Measurements from ENCODE around the gene AHCYL1. TPM values are rescaled to one million over a fixed set of nuclear protein-coding genes. Genes with fewer than 3 reads are reported as not detected.
"Not testable (repeated sequence)": the region's sequence is repeated elsewhere in the genome, so short reads cannot be mapped to it uniquely, and the experiment has no call there.

The AHCYL1 gene
- total RNA-seq, 2 donors from 2014 or later = 60.1 to 80.8 TPM

DNA sequence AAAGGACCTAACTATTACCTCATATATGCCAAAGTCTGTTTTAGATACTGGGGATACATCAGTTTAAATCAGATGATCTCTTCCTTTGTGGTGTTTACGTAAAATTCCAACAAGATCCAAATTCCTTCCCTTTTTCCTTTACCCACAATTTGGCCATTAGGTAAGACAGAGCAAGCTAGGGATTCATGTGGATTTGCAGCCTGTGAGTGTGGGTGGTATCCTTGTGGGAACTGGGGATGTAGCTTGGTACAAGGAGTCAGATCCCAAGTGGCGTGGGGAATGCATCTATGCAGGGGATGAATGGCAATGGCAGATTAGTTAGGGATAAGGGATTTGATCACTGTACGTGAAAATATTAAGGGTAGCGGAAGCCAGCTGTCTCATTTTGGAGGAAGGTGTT is 40.0 kb downstream of the AHCYL1 start:
- H3K4me3 Mint-ChIP-seq = no peak overlapping the region
- no peaks in the 10 kb centered on the region for H3K9me3 Mint-ChIP-seq
- H3K36me3 Mint-ChIP-seq (ENCODE audit: low read depth) = peaks cover 56% of the 10 kb centered on the region
- H3K27me3 Mint-ChIP-seq = no peaks in the 10 kb centered on the region
- no peak overlapping the region for H3K27ac Mint-ChIP-seq
- H3K4me1 Mint-ChIP-seq = no peaks in the 10 kb centered on the region
- no peak for ATAC-seq (replicated peaks)

- H3K27me3 Mint-ChIP-seq; ATAC-seq (replicated peaks); H3K36me3 Mint-ChIP-seq (ENCODE audit: low read depth); H3K9me3 Mint-ChIP-seq: not testable (repeated sequence)
- H3K4me1 Mint-ChIP-seq = peaks cover 30% of the 10 kb centered on the region
- peak overlapping the region; percentile 95 for H3K27ac Mint-ChIP-seq
- H3K4me3 Mint-ChIP-seq = peak overlapping the region; percentile 89
These were observed 46.1 kb downstream of the AHCYL1 start for GRCh38 chr1:110030687-110031086.

DNA sequence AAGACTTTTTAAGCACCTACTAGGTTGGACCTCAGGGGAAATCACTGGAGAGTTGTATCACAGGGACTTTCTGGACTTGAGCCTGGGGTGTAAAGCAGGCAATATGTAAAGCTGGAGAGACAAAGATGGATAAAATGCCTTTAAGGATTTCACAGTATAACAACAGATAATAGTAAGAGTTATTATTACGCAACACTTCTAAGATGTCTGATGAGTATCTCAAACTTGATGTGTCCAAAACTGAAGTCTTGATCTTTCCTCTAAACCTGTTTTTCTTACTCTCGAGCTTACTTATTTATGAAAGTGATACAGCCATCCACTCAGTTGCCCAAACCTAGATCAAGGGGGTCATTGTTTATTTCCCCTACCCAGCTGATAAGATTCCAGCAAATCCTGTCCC is 47.8 kb downstream of the AHCYL1 start:
- Mint-ChIP-seq H3K36me3 (ENCODE audit: low read depth) (peaks cover 9% of the 10 kb centered on the region), H3K4me1 (peaks cover 31% of the 10 kb centered on the region), H3K4me3 (peak overlapping the region; percentile 89), H3K9me3 (no peaks in the 10 kb centered on the region), H3K27ac (no peak overlapping the region), H3K27me3 (no peaks in the 10 kb centered on the region)
- ATAC-seq (replicated peaks) = no peak

- ATAC-seq (replicated peaks) = no peak
- Mint-ChIP-seq H3K36me3 (ENCODE audit: low read depth) (peaks cover 18% of the 10 kb centered on the region), H3K4me3 (peak overlapping the region; percentile 89), H3K4me1 (peaks cover 31% of the 10 kb centered on the region), H3K9me3 (no peaks in the 10 kb centered on the region), H3K27me3 (no peaks in the 10 kb centered on the region), H3K27ac (peak overlapping the region; percentile 93)
These were observed 48.9 kb downstream of the AHCYL1 start for GRCh38 chr1:110033421-110033820.

- peak overlapping the region; percentile 93 for H3K27ac Mint-ChIP-seq
- peaks cover 24% of the 10 kb centered on the region for H3K36me3 Mint-ChIP-seq (ENCODE audit: low read depth)
- peaks cover 31% of the 10 kb centered on the region for H3K4me1 Mint-ChIP-seq
- no peaks in the 10 kb centered on the region for H3K27me3 Mint-ChIP-seq
- H3K4me3 Mint-ChIP-seq = peak overlapping the region; percentile 89
- no peaks in the 10 kb centered on the region for H3K9me3 Mint-ChIP-seq
- ATAC-seq (replicated peaks) = no peak
These were observed 49.5 kb downstream of the AHCYL1 start for GRCh38 chr1:110034040-110034450.

DNA sequence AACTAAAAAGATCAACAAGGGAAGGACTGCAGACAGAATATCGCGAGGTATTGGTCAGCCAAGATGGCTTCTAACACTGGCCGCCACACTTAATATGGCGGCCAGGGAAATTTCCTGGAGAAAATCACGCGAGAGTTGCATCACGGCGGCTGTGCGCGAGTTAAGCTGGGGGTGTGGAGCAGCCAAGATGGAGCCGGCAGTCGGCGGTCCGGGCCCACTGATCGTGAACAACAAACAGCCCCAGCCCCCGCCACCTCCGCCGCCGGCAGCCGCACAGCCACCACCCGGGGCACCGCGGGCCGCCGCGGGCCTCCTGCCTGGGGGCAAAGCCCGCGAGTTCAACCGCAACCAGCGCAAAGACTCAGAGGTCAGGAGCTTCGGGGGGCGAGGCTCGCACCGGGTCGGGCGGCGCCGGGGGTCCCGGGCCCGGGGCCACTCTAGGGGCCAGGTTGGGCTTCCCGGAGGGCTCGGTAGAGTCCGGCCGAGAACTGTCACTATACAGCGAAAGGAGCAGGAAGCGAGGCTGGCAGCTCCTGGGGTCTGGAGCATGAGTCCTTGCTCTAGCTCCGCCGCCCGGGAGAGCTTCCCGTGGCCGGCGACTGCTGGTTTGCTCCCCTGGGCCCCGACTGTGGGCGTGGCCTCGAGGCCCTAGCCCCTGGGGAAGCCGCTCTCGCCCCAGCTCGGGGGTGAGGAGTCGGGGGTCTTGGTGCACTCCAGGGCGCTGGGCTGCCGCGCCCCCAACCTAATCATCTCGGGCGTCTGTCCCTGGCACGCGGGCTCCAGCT is 50.1 kb downstream of the AHCYL1 start, which contains the start of gene STRIP1:
Gene STRIP1 (plus strand): TSS at position 174 of the 785 bp plus-strand sequence. CDS start 14 bp downstream, at position 188.
- Mint-ChIP-seq H3K27me3 (no peaks in the 10 kb centered on the region), H3K4me3 (peak within 1 kb of the TSS; percentile 89), H3K36me3 (ENCODE audit: low read depth) (peaks cover 30% of the 10 kb centered on the region), H3K9me3 (no peaks in the 10 kb centered on the region), H3K4me1 (peaks cover 31% of the 10 kb centered on the region), H3K27ac (peak within 1 kb of the TSS; percentile 93)
- ATAC-seq (replicated peaks) = peak; percentile 93

DNA sequence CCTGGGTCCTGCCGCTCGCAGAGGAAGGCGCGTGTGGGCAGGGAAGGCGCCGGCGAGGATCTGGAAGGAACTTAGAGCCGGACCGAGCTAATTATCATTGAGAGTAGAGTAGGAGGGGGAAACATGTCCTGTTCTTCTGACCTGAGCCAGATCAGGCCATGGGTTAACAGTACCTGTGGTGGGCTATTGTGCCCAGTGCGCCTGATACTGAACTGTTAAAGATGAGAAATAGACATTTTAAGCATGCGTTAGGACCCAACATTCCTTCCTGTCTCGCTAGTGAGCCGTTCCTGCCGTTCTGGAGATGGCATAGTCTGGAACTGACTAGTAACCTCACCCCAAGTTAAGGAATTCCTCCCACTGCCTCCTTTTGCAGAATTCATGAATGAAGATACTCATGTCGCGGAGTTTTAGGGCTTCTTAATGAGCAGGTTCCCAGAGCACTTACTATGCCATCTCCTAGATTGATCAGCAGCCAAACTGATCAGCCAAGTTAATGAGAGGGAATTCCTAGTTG is 50.7 kb downstream of the AHCYL1 start:
- no peak for ATAC-seq (replicated peaks)
- H3K4me1 Mint-ChIP-seq = peaks cover 31% of the 10 kb centered on the region
- H3K36me3 Mint-ChIP-seq (ENCODE audit: low read depth) = peaks cover 37% of the 10 kb centered on the region
- H3K27me3 Mint-ChIP-seq = no peaks in the 10 kb centered on the region
- H3K9me3 Mint-ChIP-seq = no peaks in the 10 kb centered on the region
- peak overlapping the region; percentile 89 for H3K4me3 Mint-ChIP-seq
- peak overlapping the region; percentile 91 for H3K27ac Mint-ChIP-seq

DNA sequence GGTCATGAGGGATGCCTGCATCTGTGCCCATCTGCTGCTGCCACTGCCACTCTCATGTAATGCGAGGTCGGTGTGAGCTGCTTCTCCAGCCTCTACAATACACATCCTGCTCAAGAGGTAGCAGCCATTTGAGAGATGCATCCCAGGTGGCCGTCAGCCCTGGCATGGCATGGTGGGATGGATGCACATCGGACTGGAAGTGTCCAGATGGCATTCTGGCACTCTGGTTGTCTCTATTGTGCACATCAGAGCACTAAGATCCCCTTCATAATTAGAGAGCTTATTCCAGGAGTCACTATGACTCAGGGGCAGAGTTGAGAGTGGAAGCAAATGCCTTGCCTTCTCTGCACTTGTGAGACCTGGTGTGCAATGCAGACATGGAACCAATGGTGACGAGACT is 53.7 kb downstream of the AHCYL1 start:
- Mint-ChIP-seq H3K27me3 (no peaks in the 10 kb centered on the region), H3K27ac (no peak overlapping the region), H3K4me1 (peaks cover 14% of the 10 kb centered on the region), H3K36me3 (ENCODE audit: low read depth) (peaks cover 66% of the 10 kb centered on the region), H3K4me3 (no peak overlapping the region), H3K9me3 (no peaks in the 10 kb centered on the region)
- no peak for ATAC-seq (replicated peaks)

GRCh38 chr1:110039641-110040040 is 55.1 kb downstream of the AHCYL1 start:
- Mint-ChIP-seq H3K9me3 (no peaks in the 10 kb centered on the region), H3K27ac (no peak overlapping the region), H3K4me1 (peaks cover 7% of the 10 kb centered on the region), H3K4me3 (no peak overlapping the region), H3K27me3 (no peaks in the 10 kb centered on the region), H3K36me3 (ENCODE audit: low read depth) (peaks cover 79% of the 10 kb centered on the region)
- ATAC-seq (replicated peaks) = no peak

GRCh38 chr1:110040548-110040947 is 56.0 kb downstream of the AHCYL1 start:
- Mint-ChIP-seq H3K4me3 (no peak overlapping the region), H3K9me3 (no peaks in the 10 kb centered on the region), H3K36me3 (ENCODE audit: low read depth) (peaks cover 84% of the 10 kb centered on the region), H3K27me3 (no peaks in the 10 kb centered on the region), H3K4me1 (peaks cover 3% of the 10 kb centered on the region), H3K27ac (no peak overlapping the region)
- ATAC-seq (replicated peaks) = peak; percentile 95

DNA sequence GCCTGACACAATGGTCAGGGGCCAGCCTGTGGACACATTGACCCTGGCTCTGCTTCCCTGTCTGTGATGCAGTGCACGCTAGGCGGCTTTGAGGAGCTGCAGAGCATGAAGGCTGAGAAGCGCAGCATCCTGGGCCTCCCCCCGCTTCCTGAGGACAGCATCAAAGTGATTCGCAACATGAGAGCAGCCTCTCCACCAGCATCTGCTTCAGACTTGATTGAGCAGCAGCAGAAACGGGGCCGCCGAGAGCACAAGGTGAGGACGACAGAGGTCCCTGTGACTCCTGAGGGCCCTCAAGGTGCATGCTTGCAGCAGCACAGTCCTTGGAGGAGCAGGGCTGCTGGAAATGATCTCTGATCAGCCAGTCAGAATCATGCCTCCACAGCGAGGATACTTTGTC is 58.5 kb downstream of the AHCYL1 start:
- no peaks in the 10 kb centered on the region for H3K27me3 Mint-ChIP-seq
- no peak overlapping the region for H3K4me3 Mint-ChIP-seq
- H3K36me3 Mint-ChIP-seq (ENCODE audit: low read depth) = peaks cover 99% of the 10 kb centered on the region
- H3K9me3 Mint-ChIP-seq = no peaks in the 10 kb centered on the region
- H3K4me1 Mint-ChIP-seq = no peaks in the 10 kb centered on the region
- ATAC-seq (replicated peaks) = no peak
- H3K27ac Mint-ChIP-seq = no peak overlapping the region

DNA sequence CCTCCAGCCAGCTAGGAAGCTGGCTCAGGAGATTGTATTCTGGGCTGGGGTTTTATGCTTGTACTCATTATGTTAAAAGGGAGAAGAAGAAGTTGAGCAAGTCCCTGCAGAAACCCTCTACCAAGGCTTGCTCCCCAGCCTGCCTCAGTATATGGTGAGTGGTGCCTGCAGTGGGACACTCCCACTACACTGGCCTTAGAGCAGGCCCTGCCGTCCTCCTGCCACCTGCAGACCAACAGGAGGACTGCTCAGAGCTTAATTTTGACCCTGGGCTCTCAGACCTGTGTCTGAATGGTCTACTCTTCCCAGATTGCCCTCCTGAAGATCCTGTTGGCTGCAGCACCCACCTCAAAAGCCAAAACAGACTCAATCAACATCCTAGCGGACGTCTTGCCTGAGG is 62.9 kb downstream of the AHCYL1 start:
- no peak for ATAC-seq (replicated peaks)

DNA sequence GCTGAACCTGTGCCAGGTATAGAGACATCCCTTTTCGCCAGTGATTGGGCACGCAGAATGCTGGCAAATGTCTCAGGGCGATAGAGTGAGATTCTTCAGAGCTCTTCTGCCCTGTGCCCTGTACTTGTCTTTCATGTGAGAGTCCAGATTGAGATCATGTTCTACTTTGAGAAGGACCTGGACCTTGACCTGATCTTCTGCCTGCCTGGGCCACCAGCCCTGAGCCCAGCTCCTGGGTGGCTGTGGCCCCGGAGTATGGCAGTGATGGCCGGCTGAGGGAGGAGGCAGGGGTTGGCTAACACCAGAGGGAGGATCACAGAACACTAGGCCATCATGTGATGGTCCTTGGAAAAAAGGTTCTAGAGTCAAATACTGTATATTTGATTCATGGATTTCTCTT is 63.7 kb downstream of the AHCYL1 start:
- no peaks in the 10 kb centered on the region for H3K4me1 Mint-ChIP-seq
- H3K27ac Mint-ChIP-seq = peak overlapping the region; percentile 3
- peaks cover 99% of the 10 kb centered on the region for H3K36me3 Mint-ChIP-seq (ENCODE audit: low read depth)
- no peak overlapping the region for H3K4me3 Mint-ChIP-seq
- no peak for ATAC-seq (replicated peaks)
- no peaks in the 10 kb centered on the region for H3K9me3 Mint-ChIP-seq
- H3K27me3 Mint-ChIP-seq = no peaks in the 10 kb centered on the region

More for the DNA sequence above, 62.9 kb downstream of the AHCYL1 start:
- Mint-ChIP-seq H3K27me3 (no peaks in the 10 kb centered on the region), H3K9me3 (no peaks in the 10 kb centered on the region), H3K36me3 (ENCODE audit: low read depth) (peaks cover 99% of the 10 kb centered on the region), H3K4me1 (no peaks in the 10 kb centered on the region), H3K27ac (no peak overlapping the region), H3K4me3 (no peak overlapping the region)

DNA sequence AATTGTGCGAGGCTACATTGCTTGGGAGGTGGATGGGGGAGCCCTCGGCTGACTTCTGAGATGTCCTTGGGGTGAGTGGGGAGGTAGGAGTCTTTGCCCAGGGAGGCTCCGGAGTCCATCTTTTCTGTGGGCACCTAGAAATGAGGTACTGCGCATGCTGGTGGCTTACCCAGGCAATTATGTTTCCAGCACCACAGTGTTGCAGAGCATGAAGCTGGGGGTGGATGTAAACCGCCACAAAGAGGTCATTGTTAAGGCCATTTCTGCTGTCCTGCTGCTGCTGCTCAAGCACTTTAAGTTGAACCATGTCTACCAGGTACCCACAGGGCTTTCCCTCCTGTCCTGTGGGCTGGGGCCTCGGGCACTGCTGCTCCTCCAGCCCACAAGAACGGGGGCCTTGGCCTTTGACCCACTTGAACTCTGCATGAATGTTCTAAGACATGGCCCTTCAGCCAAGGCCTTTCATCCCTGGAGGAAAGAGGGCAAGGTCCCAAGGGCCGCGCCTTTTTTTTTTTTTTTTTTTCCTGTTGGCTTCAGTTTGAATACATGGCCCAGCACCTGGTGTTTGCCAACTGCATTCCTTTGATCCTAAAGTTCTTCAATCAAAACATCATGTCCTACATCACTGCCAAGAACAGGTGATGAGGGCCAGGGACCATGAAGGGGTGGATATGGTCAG is 64.5 kb downstream of the AHCYL1 start:
- Mint-ChIP-seq H3K4me3 (no peak overlapping the region), H3K9me3 (no peaks in the 10 kb centered on the region), H3K4me1 (no peaks in the 10 kb centered on the region), H3K36me3 (ENCODE audit: low read depth) (peaks cover 99% of the 10 kb centered on the region), H3K27me3 (no peaks in the 10 kb centered on the region), H3K27ac (no peak overlapping the region)
- ATAC-seq (replicated peaks) = no peak
